ENCODE results near the gene LPCAT1. TPM values are rescaled to one million over a fixed set of nuclear protein-coding genes. Genes with fewer than 3 reads are reported as not detected.

Gene LPCAT1
- total RNA-seq, 1 experiment from 2014 or later = 59.8 TPM

- no peak overlapping the region for H3K27ac ChIP-seq (ENCODE audit: low read length)
- in situ Hi-C loops (cut with HindIII; ENCODE audit: low pct_unique_long_range_greater_than_20kb, low sequenced_read_pairs) = no loop called here
- intact Hi-C loops (cut with micrococcal nuclease; ENCODE audit: unreplicated experiment) = no loop called here
- ChIA-PET POLR2A (no interaction called here), CTCF (no interaction called here)
- H3K9me3 ChIP-seq (ENCODE audit: control insufficient read depth, insufficient read depth, low read depth, low read length) = no peaks in the 10 kb centered on the region
- no peak for TF ChIP-seq CTCF (IDR thresholded peaks at IDR 0.05)
- TF ChIP-seq, protein P1, sequence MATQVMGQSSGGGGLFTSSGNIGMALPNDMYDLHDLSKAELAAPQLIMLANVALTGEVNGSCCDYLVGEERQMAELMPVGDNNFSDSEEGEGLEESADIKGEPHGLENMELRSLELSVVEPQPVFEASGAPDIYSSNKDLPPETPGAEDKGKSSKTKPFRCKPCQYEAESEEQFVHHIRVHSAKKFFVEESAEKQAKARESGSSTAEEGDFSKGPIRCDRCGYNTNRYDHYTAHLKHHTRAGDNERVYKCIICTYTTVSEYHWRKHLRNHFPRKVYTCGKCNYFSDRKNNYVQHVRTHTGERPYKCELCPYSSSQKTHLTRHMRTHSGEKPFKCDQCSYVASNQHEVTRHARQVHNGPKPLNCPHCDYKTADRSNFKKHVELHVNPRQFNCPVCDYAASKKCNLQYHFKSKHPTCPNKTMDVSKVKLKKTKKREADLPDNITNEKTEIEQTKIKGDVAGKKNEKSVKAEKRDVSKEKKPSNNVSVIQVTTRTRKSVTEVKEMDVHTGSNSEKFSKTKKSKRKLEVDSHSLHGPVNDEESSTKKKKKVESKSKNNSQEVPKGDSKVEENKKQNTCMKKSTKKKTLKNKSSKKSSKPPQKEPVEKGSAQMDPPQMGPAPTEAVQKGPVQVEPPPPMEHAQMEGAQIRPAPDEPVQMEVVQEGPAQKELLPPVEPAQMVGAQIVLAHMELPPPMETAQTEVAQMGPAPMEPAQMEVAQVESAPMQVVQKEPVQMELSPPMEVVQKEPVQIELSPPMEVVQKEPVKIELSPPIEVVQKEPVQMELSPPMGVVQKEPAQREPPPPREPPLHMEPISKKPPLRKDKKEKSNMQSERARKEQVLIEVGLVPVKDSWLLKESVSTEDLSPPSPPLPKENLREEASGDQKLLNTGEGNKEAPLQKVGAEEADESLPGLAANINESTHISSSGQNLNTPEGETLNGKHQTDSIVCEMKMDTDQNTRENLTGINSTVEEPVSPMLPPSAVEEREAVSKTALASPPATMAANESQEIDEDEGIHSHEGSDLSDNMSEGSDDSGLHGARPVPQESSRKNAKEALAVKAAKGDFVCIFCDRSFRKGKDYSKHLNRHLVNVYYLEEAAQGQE (IDR thresholded peaks at IDR 0.05; ENCODE audit: insufficient read depth in 1 of 2, low read depth in 2 of 2, low read length in 1 of 2) = no peak
- TF ChIP-seq TCF7L2 (IDR thresholded peaks at IDR 0.05; ENCODE audit: low read depth, low read length) = no peak
- no peak for TF ChIP-seq SIN3A (IDR thresholded peaks at IDR 0.05; ENCODE audit: borderline replicate concordance, insufficient read depth, low read depth, low read length)
- TF ChIP-seq POLR2AphosphoS5 (IDR thresholded peaks at IDR 0.05; ENCODE audit: low read depth, low read length) = no peak
- no TSS peak for BruUV-seq (replicated peaks)
- H3K4me1 ChIP-seq (ENCODE audit: control insufficient read depth, insufficient read depth, low read length) = peaks cover 3% of the 10 kb centered on the region; the same call in 1 of the 2 replicates
- H3K27me3 ChIP-seq (ENCODE audit: control insufficient read depth, insufficient read depth, low read length) = no peaks in the 10 kb centered on the region
- H3K36me3 ChIP-seq (ENCODE audit: control insufficient read depth, insufficient read depth, low read length) = no peaks in the 10 kb centered on the region
- DNase-seq (ENCODE audit: low read depth, low spot score) = no peak
- H3K4me3 ChIP-seq (ENCODE audit: low read depth in 2 of 2, low read length in 2 of 2) = no peak overlapping the region
- ATAC-seq = peak; percentile 45
Measured at GRCh38 chr5:1564824-1565736, 41.3 kb upstream of the LPCAT1 start.

DNA sequence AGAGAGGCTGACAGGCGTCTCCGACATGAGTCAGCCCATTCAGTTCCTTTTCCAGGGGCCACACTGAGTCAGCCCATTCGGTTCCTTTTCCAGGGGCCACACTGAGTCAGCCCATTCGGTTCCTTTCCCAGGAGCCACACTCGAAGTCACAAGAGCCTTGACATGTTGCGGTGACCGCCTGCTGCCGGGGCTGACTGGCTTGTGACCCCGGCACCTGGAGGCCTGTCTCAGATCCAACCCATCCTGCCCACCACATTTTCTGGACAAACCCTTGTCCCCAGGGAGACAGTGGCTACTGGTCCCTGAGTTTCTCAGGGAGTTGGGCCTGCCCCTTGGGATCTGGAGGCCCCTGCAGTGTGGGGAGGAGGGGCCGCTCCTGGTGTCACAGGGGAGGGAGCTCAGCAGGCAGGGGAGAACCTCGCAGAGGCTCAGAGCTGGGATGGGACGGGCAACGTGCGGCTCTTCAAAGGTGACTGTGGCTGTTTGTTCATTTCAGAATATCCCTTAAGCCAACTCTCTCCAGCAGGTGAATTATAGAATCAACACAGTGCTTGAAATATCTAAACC is 40.5 kb upstream of the LPCAT1 start:
- Histone ChIP-seq H3K27ac (ENCODE audit: low read length) (no peak overlapping the region), H3K4me1 (ENCODE audit: control insufficient read depth, insufficient read depth, low read length) (peaks cover 3% of the 10 kb centered on the region; the same call in 1 of the 2 replicates), H3K27me3 (ENCODE audit: control insufficient read depth, insufficient read depth, low read length) (no peaks in the 10 kb centered on the region), H3K36me3 (ENCODE audit: control insufficient read depth, insufficient read depth, low read length) (no peaks in the 10 kb centered on the region), H3K9me3 (ENCODE audit: control insufficient read depth, insufficient read depth, low read depth, low read length) (no peaks in the 10 kb centered on the region), H3K4me3 (ENCODE audit: low read depth in 2 of 2, low read length in 2 of 2) (no peak overlapping the region)
- no TSS peak for BruUV-seq (replicated peaks)
- in situ Hi-C loops (cut with HindIII; ENCODE audit: low pct_unique_long_range_greater_than_20kb, low sequenced_read_pairs) = no loop called here
- TF ChIP-seq TCF7L2 (IDR thresholded peaks at IDR 0.05; ENCODE audit: low read depth, low read length) (no peak), SIN3A (IDR thresholded peaks at IDR 0.05; ENCODE audit: borderline replicate concordance, insufficient read depth, low read depth, low read length) (no peak), CTCF (IDR thresholded peaks at IDR 0.05) (no peak), POLR2AphosphoS5 (IDR thresholded peaks at IDR 0.05; ENCODE audit: low read depth, low read length) (no peak)
- TF ChIP-seq, protein P1 (IDR thresholded peaks at IDR 0.05; ENCODE audit: insufficient read depth in 1 of 2, low read depth in 2 of 2, low read length in 1 of 2) = no peak
- DNase-seq (ENCODE audit: low read depth, low spot score) = no peak
- ATAC-seq = peak; percentile 66
- ChIA-PET CTCF (no interaction called here), POLR2A (no interaction called here)
- intact Hi-C loops (cut with micrococcal nuclease; ENCODE audit: unreplicated experiment) = no loop called here

Measured in Panc1 (cell line).